Activated T-helper 9 cell treated with anti-CD3 and anti-CD28 coated beads, Interleukin-2, amount 50 U/mL, for 16 hours (primary cell): ENCODE measurements around the gene TMED8.
"Not testable (repeated sequence)": the region's sequence is repeated elsewhere in the genome, so short reads cannot be mapped to it uniquely, and the experiment has no call there.

Source experiments
- DNase-seq: peaks from one replicate; pipeline ENCODE4 v3.0.0-alpha.2; 2020; ENCODE audit warnings: low read depth

The TMED8 gene

GRCh38 chr14:77322951-77323350, 53.9 kb downstream of the TMED8 start:
- no peak for DNase-seq

- DNase-seq: no peak
Measured at GRCh38 chr14:77322250-77322902, 54.5 kb downstream of the TMED8 start.

GRCh38 chr14:77320238-77320935, 56.5 kb downstream of the TMED8 start, which contains the start of gene POMT2:
TSS of gene POMT2 (minus strand) at chr14:77320883. CDS start at chr14:77320681, 202 bp downstream.
- DNase-seq: peak; percentile 89

- DNase-seq: no peak
Measured at GRCh38 chr14:77319422-77319821, 57.5 kb downstream of the TMED8 start.

GRCh38 chr14:77318756-77319155, 58.1 kb downstream of the TMED8 start:
- DNase-seq: not testable (repeated sequence)

GRCh38 chr14:77318006-77318553, 58.8 kb downstream of the TMED8 start:
- no peak for DNase-seq

- no peak for DNase-seq
Measured at GRCh38 chr14:77316872-77317301, 60.0 kb downstream of the TMED8 start.

- DNase-seq: no peak
Measured at GRCh38 chr14:77316195-77316505, 60.7 kb downstream of the TMED8 start.

GRCh38 chr14:77314539-77315457, 62.1 kb downstream of the TMED8 start:
- DNase-seq: no peak

- no peak for DNase-seq
Measured at GRCh38 chr14:77314043-77314442, 62.9 kb downstream of the TMED8 start.

- DNase-seq: no peak
Measured at GRCh38 chr14:77313371-77313770, 63.5 kb downstream of the TMED8 start.

GRCh38 chr14:77311217-77311616, 65.7 kb downstream of the TMED8 start:
- no peak for DNase-seq

- DNase-seq: no peak
Measured at GRCh38 chr14:77310026-77310425, 66.9 kb downstream of the TMED8 start.

- DNase-seq: no peak
Measured at GRCh38 chr14:77309131-77309530, 67.8 kb downstream of the TMED8 start.

- no peak for DNase-seq
Measured at GRCh38 chr14:77306851-77307496, 69.9 kb downstream of the TMED8 start.

- DNase-seq: no peak
Measured at GRCh38 chr14:77306416-77306815, 70.5 kb downstream of the TMED8 start.

- no peak for DNase-seq
Measured at GRCh38 chr14:77305696-77306095, 71.2 kb downstream of the TMED8 start.

GRCh38 chr14:77303417-77304156, 73.3 kb downstream of the TMED8 start:
- DNase-seq: no peak

GRCh38 chr14:77302926-77303325, 74.0 kb downstream of the TMED8 start:
- DNase-seq: peak; percentile 15

GRCh38 chr14:77301103-77301502, 75.8 kb downstream of the TMED8 start:
- peak; percentile 19 for DNase-seq

GRCh38 chr14:77299771-77300170, 77.1 kb downstream of the TMED8 start:
- no peak for DNase-seq
